K562 (cell line): ENCODE measurements around the gene WEE1. TPM values are rescaled to one million over a fixed set of nuclear protein-coding genes. Genes with fewer than 3 reads are reported as not detected.

Experiments
- ATF1 ChIP-seq, 2 experiments: fragments of 450-650 bp in 1 of 2; IDR thresholded peaks; 2 replicates each; pipeline ENCODE4 v1.6.1; 2016; ENCODE audit warnings: missing compliant biosample characterization in 1 of 2, missing genetic modification characterization in 1 of 2
- CAMTA2 ChIP-seq: fragments of 250-450 bp; sonication (Bioruptor Pico); conservative IDR thresholded peaks from 2 replicates; pipeline ENCODE4 v1.5.1; 2022
- CBFA2T2 ChIP-seq: fragments of 450-650 bp; conservative IDR thresholded peaks from 2 replicates; pipeline ENCODE4 v1.6.1; 2017; ENCODE audit warnings: mild to moderate bottlenecking
- CHD2 ChIP-seq: IDR thresholded peaks from 2 replicates; pipeline ENCODE4 v1.6.1; 2011; ENCODE audit warnings: low read depth, low read length
- CTBP1 ChIP-seq: fragments of 450-650 bp; IDR thresholded peaks from 2 replicates; pipeline ENCODE4 v1.6.1; 2016; ENCODE audit warnings: borderline replicate concordance
- CTCFL ChIP-seq: IDR thresholded peaks from 2 replicates; pipeline ENCODE4 v1.6.1; 2011; ENCODE audit warnings: borderline replicate concordance, low read depth, mild to moderate bottlenecking, moderate library complexity, low read length; ENCODE audit not compliant: insufficient read depth, poor library complexity, severe bottlenecking
- E2F3 ChIP-seq: fragments of 250-450 bp; sonication (Bioruptor Pico); IDR thresholded peaks from 2 replicates; pipeline ENCODE4 v1.4.0; 2020; ENCODE audit warnings: mild to moderate bottlenecking
- EGR1 ChIP-seq: fragments of 450-650 bp; conservative IDR thresholded peaks from 2 replicates; pipeline ENCODE4 v1.6.1; 2017; ENCODE audit warnings: mild to moderate bottlenecking
- HMGN3 ChIP-seq: IDR thresholded peaks from 2 replicates; pipeline ENCODE4 v1.6.1; 2011; ENCODE audit warnings: borderline replicate concordance, low read depth, mild to moderate bottlenecking, mixed read lengths, low read length; ENCODE audit not compliant: insufficient read length; ENCODE audit errors: extremely low read depth
- KLF6 ChIP-seq: fragments of 250-450 bp; sonication (Bioruptor Pico); IDR thresholded peaks from 2 replicates; pipeline ENCODE4 v1.4.0; 2020; ENCODE audit warnings: mild to moderate bottlenecking, moderate library complexity, borderline replicate concordance
- MTA2 ChIP-seq: fragments of 450-650 bp; IDR thresholded peaks from 2 replicates; pipeline ENCODE4 v1.6.1; 2016; ENCODE audit warnings: low read depth
- MYC ChIP-seq, 2 experiments: fragments of 250-450 bp in 1 of 2; sonication (Bioruptor Pico) in 1 of 2; IDR thresholded peaks; 2 replicates each; pipeline versions ENCODE4 v1.5.1 to v1.6.1; 2012 to 2021; ENCODE audit warnings: low read depth in 2 of 2, borderline replicate concordance in 1 of 2, improper control_type of control experiment in 1 of 2, low read length in 1 of 2, mild to moderate bottlenecking in 1 of 2, moderate library complexity in 1 of 2
- RB1 ChIP-seq: fragments of 450-650 bp; IDR thresholded peaks from 2 replicates; pipeline ENCODE4 v1.6.1; 2017; ENCODE audit warnings: low read depth, mild to moderate bottlenecking
- RBM22 ChIP-seq: fragments of 200-400 bp; formaldehyde crosslinking; IDR thresholded peaks from 2 replicates; pipeline ENCODE4 v1.6.1; 2018; ENCODE audit warnings: low read length, low read depth; ENCODE audit not compliant: poor library complexity, severe bottlenecking
- XRCC5 ChIP-seq: fragments of 200-400 bp; formaldehyde crosslinking; IDR thresholded peaks from 2 replicates; pipeline ENCODE4 v1.6.1; 2017; ENCODE audit warnings: low read depth, mild to moderate bottlenecking, low read length
- ZBTB7A ChIP-seq: IDR thresholded peaks from 2 replicates; pipeline ENCODE4 v1.6.1; 2011; ENCODE audit warnings: low read depth, mild to moderate bottlenecking, low read length, moderate library complexity, borderline replicate concordance; ENCODE audit not compliant: control insufficient read depth
- ZNF224 ChIP-seq: sonication (generic); formaldehyde crosslinking; IDR thresholded peaks from 2 replicates; pipeline ENCODE4 v1.8.0; 2022; ENCODE audit warnings: mild to moderate bottlenecking, missing genetic modification reagents
- ZNF408 ChIP-seq: fragments of 250-450 bp; sonication (Bioruptor Pico); IDR thresholded peaks from 2 replicates; pipeline ENCODE4 v1.4.0; 2020; ENCODE audit warnings: low read depth, mild to moderate bottlenecking, moderate library complexity
- ZSCAN32 ChIP-seq: fragments of 450-650 bp; formaldehyde crosslinking; IDR thresholded peaks from 2 replicates; pipeline ENCODE4 v1.4.0; 2020; ENCODE audit warnings: mild to moderate bottlenecking, moderate library complexity
- polyA plus RNA-seq, 8 experiments: library from polyadenylated mRNA; depleted of rRNA in 4 of 8; stranded (reverse) in 5 of 8; unstranded in 3 of 8; fragments of >200 nt; fragmentation: Nextera tagmentation in 2 of 8; fragmentation: Illumina TruSeq in 1 of 8; extraction: Ambion mirVana in 2 of 8; extraction: Trizol in 1 of 8; gene quantifications; 2 replicates each; pipeline versions ENCODE4 v1.2.1 to v1.2.3, GENCODE V29; 2011 to 2014; ENCODE audit warnings: inconsistent platforms in 1 of 8, missing spikeins in 1 of 8
- total RNA-seq, 7 experiments: library from RNA; depleted of rRNA in 6 of 7; stranded (reverse); fragments of >200 nt in 6 of 7; fragmentation: Illumina TruSeq in 2 of 7; extraction: Trizol in 2 of 7; gene quantifications; 2 replicates each; pipeline versions ENCODE4 v1.2.1 to v1.2.3, GENCODE V29; 2011 to 2021; ENCODE audit warnings: low replicate concordance in 1 of 7
- TF ChIP-seq, protein P1 (sequence below): fragments of 200-800 bp; sonication (Bioruptor generic); IDR thresholded peaks from 2 replicates; pipeline ENCODE4 v1.6.1; 2017; ENCODE audit warnings: missing genetic modification characterization, missing compliant biosample characterization
- TF ChIP-seq, protein P2 (sequence below): fragments of 250-450 bp; sonication (Bioruptor Pico); IDR thresholded peaks from 2 replicates; pipeline ENCODE4 v1.6.1; 2021; ENCODE audit warnings: mild to moderate bottlenecking
- TF ChIP-seq, protein P3 (sequence below), 2 experiments: fragments of 450-650 bp in 1 of 2; sonication (generic) in 1 of 2; formaldehyde crosslinking in 1 of 2; IDR thresholded peaks in 1 of 2; conservative IDR thresholded peaks in 1 of 2; 2 replicates each; pipeline versions ENCODE4 v1.6.1 to v1.8.1; 2016 to 2023; ENCODE audit warnings: mild to moderate bottlenecking in 2 of 2, moderate library complexity in 2 of 2, inconsistent platforms in 1 of 2, missing genetic modification reagents in 1 of 2

WEE1 gene
- total and polyA plus RNA-seq, 9 of the 15 experiments (the other 6 are each of a cell fraction or from before 2014, with no cell fraction given): 21.9 to 99.0 (median 67.4) TPM

DNA sequence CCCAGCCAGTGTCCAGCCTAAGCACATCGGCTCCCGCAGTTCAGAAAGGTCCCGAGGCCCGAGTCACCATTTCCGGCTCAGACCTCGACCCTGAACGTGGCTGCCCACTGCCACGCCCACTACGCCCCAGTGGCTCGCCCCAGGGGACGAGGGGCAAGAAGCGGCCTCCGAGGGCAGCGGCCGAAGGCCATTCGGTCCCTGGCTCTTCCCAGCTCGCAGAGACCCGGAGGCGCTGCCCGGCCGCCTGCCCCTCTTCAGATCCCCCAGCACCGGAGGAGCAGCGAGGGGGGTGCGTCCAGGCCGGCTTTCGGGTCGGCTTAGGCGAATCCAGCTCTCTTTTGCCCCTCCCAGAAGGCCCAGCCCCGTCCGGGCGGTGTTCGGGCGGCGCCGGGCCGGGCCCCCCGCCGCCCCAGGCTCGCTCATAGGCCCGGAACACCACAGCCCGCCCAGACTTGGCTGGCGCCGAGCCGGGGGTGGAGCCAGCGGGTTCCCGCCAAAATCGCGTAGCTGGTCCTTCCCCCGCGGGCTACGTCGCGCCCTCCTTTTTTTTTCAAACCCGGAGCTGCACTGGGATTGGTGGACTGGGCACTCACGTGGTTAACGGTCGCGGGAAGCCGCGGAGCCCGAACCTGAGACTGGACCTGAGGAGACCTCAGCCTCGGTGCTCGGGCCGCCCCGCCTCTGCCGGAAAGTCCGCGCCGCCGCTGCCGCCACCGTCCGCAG lies at the start of gene WEE1 (continued):
- TF ChIP-seq, protein P1, sequence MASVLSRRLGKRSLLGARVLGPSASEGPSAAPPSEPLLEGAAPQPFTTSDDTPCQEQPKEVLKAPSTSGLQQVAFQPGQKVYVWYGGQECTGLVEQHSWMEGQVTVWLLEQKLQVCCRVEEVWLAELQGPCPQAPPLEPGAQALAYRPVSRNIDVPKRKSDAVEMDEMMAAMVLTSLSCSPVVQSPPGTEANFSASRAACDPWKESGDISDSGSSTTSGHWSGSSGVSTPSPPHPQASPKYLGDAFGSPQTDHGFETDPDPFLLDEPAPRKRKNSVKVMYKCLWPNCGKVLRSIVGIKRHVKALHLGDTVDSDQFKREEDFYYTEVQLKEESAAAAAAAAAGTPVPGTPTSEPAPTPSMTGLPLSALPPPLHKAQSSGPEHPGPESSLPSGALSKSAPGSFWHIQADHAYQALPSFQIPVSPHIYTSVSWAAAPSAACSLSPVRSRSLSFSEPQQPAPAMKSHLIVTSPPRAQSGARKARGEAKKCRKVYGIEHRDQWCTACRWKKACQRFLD (CRISPR knock-in tag): peak; percentile 24; the same call in 1 of the 2 replicates
- peak; percentile 79 for TF ChIP-seq CTBP1
- peak; percentile 100 for TF ChIP-seq RB1
- no peak for TF ChIP-seq ATF1 (CRISPR knock-in tag; IDR thresholded peaks at IDR 0.05)
- TF ChIP-seq ATF1 (tag; IDR thresholded peaks at IDR 0.05): peak; percentile 93
- TF ChIP-seq CTCFL: no peak
- peak; percentile 59; the same call in 1 of the 2 replicates for TF ChIP-seq KLF6 (CRISPR knock-in tag)
- TF ChIP-seq HMGN3: peak; percentile 38
- TF ChIP-seq RBM22: peak; percentile 37
- TF ChIP-seq XRCC5: peak; percentile 10; the same call in 1 of the 2 replicates
- TF ChIP-seq ZNF408 (CRISPR knock-in tag): no peak
- TF ChIP-seq MTA2: no peak
- TF ChIP-seq, protein P2, sequence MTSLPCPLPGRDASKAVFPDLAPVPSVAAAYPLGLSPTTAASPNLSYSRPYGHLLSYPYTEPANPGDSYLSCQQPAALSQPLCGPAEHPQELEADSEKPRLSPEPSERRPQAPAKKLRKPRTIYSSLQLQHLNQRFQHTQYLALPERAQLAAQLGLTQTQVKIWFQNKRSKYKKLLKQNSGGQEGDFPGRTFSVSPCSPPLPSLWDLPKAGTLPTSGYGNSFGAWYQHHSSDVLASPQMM (CRISPR knock-in tag): no peak
- TF ChIP-seq, protein P3, sequence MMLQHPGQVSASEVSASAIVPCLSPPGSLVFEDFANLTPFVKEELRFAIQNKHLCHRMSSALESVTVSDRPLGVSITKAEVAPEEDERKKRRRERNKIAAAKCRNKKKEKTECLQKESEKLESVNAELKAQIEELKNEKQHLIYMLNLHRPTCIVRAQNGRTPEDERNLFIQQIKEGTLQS (IDR thresholded peaks at IDR 0.05): no peak
- TF ChIP-seq, protein P3 (CRISPR knock-in tag; conservative IDR thresholded peaks at IDR 0.05): no peak
- TF ChIP-seq ZSCAN32 (CRISPR knock-in tag): no peak
- peak; percentile 87; the same call in 1 of the 2 replicates for TF ChIP-seq ZBTB7A
- TF ChIP-seq MYC (IDR thresholded peaks at IDR 0.05; ENCODE audit: low read depth, low read length): peak; percentile 75; the same call in 1 of the 2 replicates
- no peak; the same call in 1 of the 2 replicates for TF ChIP-seq MYC (CRISPR knock-in tag; IDR thresholded peaks at IDR 0.05; ENCODE audit: borderline replicate concordance, low read depth)
- TF ChIP-seq ZNF224 (CRISPR knock-in tag): no peak
- TF ChIP-seq CHD2: peak; percentile 45
- TF ChIP-seq E2F3 (CRISPR knock-in tag): peak; percentile 100
- TF ChIP-seq CAMTA2 (CRISPR knock-in tag): no peak
- peak; percentile 40 for TF ChIP-seq EGR1
- peak; percentile 31; the same call in 1 of the 2 replicates for TF ChIP-seq CBFA2T2
